Fibroblast of skin of abdomen (primary cell): ENCODE measurements around the gene F8. TPM values are rescaled to one million over a fixed set of nuclear protein-coding genes. Genes with fewer than 3 reads are reported as not detected.

ENCODE experiments used
- DNase-seq: peaks from one replicate; pipeline ENCODE4 v3.0.0-alpha.2; 2013
- polyA plus RNA-seq, 2 experiments: library from polyadenylated mRNA; unstranded; fragments of 120-200 nt; gene quantifications; one replicate each; pipeline ENCODE4 v1.2.1, GENCODE V29; 2013; ENCODE audit not compliant: insufficient read length in 2 of 2

F8 gene
- polyA plus RNA-seq (2013, experiment 1 of 2; ENCODE audit: insufficient read length): 2.1 TPM
- polyA plus RNA-seq (2013, experiment 2 of 2; ENCODE audit: insufficient read length): 2.3 TPM

DNA sequence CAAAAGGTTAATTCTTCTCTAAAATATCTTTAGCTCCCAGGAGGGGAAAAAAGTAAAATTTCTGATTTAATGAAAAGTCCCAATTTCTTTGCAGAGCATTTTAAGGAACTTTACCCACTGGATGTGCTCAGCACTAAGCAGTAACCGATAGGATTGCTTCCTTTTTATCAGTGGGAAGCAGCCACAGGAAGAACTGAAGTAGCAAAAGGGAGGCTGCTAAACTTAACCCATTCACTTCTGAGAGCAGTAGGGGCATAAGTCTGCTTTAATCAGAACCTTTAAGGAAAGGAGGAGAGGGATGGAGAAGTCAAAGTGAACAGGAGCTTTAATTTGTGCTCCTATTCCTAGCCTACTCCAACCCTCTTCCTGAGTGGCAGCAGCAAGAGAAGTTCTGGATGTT is at the start of gene F8:
F8 (minus strand) TSS at position 139 of the 400 bp plus-strand sequence. CDS start 171 bp downstream, outside the sequence.
- DNase-seq: no peak

DNA sequence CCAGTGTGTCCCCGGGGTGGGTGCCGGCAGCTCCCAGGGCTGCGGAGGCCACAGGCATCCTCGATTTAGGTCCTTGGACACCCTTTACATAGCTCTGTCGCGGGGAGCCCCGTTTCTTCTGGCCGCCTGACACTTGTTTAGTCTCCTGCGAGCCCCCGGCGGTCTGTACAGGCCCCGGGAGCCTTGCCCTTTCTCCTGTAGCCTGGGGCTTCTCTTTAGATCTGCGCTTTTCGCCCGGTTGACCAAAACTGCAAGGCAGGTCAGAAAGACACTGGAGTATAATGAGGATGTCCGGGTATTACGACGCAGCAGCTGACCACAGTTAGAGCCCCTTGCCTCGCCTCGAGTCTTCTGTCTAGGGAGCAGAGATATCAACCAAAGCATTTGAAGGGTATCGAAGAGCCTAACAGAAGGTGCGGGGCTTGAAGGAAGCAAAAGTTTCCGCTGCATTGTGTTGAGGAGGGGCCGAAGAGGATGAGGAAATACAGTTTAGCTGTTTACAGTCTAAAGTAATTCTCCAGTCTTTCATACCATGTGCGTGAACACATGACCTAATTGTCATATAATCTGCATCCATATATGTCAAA is 49.3 kb upstream of the F8 start:
- no peak for DNase-seq

DNA sequence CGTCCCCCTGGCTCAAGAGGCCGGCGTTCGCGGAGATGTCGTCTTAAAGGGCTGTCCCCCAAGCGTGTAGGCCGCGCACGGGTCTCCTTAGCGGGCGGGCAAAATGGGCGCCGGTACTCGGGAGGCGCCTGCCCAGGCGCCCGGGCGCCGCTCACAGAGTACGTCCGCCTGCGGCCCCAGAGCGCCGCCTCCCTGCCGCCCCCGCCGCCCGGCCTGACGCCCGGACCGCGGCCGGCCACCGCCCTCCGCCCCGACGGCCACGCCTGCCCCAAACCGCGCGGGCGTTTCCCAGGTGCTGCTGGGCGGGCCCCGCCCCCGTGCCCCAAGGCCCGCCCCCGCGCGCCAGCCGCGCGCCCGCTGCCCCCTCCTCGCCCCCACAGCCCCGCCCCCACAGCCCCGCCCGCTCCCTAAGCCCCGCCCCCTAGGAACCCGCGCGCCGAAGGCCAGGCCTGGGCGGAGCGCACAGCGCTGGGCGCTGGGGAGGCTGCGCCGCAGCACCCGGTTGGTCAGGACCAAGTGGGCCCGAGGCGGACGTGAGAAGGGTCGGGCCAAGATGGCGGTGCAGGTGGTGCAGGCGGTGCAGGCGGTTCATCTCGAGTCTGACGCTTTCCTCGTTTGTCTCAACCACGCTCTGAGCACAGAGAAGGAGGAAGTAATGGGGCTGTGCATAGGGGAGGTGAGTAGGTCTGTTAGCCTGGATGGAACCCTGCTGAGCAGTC is 48.6 kb upstream of the F8 start, which contains the start of the genes BRCC3, CMC4 and MTCP1:
BRCC3 (plus strand) TSS at position 534 of the 719 bp plus-strand sequence; CDS start at position 554, 20 bp downstream.
CMC4 (minus strand) TSS at position 162 of the 719 bp plus-strand sequence. CDS start 7,113 bp downstream, outside the sequence.
MTCP1 (minus strand) TSS at position 162 of the 719 bp plus-strand sequence. CDS start 5,126 bp downstream, outside the sequence.
- peak; percentile 79 for DNase-seq

DNA sequence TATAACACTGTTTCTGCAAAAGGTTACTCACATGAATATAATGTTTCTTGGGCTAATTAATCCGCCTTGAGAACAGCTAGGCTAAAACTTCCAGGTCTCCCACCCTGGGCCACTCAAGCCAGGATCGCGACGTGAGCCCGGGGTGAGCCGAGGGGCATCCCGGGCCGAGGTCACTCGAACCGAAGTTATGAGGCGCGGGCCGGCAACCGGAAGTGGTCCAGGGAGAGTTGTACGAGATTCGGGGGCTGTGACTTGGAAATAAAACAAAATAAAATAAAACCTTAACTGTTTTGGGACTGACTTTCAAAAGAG is 48.1 kb upstream of the F8 start:
- DNase-seq: no peak

DNA sequence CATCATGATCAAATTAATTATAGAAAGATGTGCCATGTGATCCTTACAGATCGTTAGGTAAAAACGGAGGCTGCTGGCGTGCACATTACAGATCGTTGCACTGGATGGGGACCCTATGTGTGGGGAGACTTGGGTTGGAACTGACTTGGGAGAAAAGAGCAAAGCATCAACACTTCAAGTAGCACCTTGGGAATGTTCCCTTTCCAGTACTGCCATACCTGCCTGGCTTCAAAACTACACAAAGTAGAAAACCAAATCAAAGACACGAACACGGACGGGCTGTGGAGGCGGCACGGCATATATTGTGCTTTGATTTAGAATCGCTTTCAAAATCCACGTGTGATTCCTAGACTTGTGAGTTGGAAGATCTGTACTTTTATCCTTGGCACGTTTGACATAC is 47.5 kb upstream of the F8 start:
- DNase-seq: no peak

DNA sequence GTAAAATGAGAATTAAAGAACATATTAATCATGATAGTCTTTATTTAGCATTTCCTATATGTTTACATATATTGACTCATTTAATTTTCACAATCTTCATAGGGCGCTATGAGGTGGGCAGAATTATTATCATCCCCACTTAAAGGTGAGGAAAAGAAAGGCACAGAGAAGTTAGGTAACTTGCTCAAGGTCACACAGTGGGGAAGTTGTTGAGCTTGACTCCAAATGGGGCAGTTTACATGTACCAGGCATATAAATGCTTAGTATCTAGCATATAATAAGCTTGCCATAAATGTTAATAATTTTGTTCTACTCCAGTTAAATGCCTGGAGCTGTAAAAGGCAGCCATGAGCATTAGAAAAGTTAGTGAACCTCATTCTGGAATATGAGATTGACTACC is 46.9 kb upstream of the F8 start:
- DNase-seq: no peak

DNA sequence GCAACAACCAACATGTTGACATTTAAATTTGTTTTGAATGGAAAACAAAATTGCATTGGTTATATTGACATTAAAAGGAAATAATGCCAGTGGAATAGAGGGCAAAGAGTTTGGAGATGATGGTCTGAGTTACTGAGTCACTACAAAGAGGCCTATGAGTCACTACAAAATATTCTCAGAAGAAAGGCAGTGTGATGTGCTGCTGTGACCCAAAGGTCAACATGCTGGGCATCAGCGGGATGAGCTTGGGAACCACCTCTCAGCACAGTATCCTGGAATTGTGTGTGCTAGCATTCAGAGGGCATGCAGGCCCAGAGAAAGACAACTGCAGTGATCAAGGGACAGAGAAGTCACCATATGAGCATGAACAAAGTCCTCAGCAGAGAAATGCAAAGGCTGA is 45.6 kb upstream of the F8 start:
- DNase-seq: peak; percentile 22

DNA sequence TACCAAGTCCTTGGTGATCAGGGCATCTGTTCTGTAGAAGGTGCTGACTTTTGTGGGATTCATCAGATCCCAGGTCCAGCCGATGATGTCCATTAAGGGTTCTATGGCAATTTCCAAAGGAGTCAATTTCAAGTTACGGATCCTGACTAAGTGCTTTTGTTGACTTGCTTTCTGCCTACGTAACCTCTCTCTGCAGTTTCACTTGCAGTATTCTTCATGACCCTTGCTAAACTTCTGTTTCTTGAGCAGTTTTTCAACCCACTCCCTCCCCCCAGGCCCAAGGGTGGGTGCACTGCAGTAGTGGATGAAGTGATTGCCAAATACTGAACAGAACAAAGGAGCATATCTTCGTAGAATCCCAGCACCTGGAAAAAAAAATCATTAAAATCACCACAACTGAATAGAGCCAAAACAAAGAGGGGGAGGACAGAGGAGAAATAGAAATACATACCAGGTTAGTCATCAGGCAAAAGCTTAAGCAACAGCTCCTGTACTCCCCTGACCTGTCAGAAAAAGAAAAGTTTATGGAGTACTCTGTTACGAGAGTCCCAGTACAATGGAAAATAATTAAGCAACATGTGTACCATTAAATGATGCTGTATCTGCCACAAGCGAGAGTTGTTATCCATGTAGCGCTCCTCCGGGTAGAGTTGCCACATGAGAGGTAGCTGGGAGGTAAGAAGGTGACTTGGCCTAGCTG is 42.7 kb upstream of the F8 start:
- DNase-seq: peak; percentile 28

DNA sequence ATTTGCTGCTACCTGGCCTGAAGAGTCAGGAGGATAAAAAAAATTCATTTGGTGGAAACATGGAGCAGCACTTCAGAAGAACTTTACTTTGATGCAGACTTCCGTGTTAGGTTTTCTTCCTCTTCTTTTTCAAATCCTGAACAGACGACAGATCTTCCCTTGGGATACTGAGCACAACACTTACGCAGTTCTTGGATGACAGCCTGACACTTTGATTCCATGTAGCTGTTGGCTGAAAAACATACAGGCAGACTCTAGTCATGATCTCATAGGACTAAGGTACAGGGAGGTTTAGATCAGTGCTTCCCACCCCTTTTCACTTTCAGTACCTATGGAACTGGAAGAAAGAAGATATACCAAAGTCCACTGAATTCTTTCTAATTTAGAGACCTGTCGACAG is 39.2 kb upstream of the F8 start:
- no peak for DNase-seq

DNA sequence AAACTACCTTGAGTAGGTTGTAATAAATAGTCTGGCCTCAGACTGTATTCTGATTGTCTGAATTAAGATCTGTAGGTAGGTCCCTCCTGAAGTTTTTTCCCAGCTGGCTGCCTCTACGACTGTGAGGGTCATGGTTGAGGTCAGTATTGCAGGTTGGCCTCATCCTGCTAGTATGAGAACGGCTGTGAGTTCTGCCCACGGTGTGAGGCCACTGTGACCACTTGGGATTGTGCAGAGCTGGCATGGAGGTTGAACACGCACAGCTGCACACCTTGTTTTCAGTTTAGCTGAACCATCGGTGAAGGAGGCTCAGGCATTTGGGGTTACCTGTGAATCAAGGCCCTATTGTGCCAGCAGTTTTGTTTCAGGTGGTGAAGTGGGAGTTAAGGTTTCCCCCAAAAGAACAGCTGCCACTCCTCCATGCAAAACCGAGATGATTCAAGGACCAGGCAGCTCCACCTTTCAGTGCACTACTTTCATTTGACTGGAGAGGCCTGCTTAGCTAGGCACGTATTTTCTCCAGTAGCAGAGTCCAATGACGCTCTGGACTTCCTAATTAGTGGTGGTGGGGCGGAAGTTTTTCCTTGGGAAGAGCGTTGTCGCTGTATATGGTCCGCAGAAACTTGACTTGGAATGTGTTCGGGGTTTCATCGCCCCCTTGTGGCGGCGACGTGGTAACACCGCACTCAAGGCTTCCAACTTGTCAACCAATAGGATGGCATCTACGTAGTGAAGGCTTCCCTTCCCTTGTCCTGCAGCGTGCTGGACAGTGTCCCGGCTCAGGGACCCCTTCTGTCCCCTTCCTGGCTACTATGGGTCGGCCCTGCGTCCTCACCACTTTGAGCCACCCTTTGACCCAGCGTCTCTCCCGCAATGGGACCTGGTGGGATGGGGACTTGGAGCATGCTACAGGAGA is 34.6 kb upstream of the F8 start:
- DNase-seq: peak; percentile 65

DNA sequence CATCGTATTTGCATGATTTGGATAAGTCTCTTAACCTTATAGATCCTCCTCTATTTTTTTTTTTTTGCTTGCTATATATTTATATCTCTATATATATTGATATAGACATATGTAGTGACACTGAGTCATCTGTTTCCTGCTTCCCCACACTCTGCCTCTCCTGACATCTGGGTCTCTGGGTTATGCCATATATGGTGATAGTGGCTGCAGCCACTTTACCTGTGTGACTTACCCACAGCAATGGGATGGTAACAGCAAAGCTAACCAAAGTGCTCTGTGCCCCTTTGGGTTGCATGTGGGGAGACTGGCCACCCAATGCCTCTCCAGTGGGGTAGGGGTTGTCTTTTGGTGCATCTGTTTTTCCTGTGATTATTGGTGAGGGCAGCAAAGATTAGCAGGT is 33.9 kb upstream of the F8 start:
- no peak for DNase-seq

DNA sequence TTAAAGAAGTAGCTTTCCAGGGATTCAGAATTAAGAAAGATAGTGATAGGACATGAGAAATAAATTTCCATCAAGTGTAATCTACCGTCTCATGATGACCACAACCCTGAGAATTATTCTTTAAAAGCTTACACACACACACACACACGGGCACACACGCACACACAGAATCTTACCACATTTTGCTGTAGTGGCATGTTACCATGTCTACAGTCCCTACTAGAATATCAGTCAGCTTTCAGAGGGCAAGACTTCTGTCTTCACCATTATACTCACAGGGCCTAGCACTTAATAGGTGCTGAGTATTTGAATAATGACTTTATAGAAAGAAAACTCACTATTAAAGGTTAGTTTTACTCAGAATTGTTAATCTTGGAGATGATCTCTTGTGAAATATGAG is 33.0 kb upstream of the F8 start:
- DNase-seq: no peak

DNA sequence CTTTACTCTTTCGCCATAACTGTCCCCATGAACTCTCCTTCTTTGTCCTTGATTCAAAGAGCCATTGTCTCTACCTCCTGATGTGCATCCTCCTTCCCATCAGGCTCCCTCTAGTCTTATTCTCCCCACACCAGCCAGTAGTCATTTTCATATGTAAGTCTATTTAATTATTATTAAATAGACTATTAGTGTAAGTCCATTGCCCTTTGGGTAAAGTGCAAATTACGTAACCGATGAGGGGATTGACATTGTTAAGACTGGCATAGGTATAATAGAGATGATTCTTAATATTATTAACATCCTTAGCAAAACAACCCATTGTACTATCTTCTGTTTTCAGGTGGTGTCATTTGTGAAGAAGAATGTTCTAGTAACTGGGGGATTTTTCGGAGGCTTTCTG is 31.7 kb upstream of the F8 start:
- DNase-seq: no peak

DNA sequence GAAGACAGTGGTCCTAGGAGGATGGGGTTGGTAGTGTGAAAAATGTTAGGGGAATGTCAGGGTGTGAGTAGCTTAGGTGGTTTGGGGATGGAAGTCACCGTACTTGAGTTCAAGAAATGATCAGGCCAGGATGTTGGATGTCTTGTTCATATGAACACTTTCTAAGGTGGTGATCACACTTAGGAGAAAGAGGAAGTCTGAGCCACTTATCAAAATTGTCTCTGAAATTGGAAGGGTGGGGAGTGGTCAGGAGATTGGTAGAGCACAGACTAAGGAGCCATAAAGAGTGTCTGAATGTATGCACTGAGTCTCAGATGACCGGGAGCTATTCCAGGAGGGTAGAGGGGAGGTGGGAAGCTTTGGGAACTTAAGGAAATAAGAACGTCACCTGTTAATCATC is 31.1 kb upstream of the F8 start:
- DNase-seq: no peak

DNA sequence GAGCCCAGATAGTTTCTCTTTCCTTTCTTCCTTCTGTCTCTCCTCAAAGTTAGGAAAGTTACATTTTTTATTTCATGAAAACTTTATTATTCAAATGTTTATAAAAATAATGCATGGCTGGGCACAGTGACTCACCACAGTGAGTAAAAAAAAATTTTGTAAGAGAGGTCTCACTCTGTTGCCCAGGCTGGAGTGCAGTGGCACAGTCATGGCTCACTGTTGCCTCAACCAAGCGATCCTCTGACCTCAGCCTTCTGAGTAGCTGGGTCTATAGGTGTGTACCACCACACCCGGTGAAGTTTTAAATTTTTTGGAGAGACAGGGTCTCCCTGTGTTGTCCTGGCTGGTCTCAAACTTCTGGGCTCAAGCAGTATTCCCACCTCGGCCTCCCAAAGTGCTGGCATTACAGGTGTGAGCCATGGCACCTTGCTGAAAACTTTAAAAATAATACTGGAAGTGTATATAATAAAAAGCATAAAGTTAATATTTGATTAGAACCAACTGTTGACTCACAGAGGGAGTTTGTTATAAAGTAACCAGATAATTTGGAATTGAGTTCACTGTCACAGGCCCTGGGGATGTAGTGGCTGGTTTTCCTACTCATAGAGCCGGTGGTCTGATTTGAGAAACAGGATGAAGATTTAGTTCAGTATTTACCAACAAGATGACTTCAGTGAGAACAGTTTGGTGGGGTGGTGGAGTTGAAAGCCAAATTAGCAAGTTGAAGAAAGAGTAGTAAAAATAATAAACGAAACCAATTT is 30.4 kb upstream of the F8 start:
- no peak for DNase-seq

DNA sequence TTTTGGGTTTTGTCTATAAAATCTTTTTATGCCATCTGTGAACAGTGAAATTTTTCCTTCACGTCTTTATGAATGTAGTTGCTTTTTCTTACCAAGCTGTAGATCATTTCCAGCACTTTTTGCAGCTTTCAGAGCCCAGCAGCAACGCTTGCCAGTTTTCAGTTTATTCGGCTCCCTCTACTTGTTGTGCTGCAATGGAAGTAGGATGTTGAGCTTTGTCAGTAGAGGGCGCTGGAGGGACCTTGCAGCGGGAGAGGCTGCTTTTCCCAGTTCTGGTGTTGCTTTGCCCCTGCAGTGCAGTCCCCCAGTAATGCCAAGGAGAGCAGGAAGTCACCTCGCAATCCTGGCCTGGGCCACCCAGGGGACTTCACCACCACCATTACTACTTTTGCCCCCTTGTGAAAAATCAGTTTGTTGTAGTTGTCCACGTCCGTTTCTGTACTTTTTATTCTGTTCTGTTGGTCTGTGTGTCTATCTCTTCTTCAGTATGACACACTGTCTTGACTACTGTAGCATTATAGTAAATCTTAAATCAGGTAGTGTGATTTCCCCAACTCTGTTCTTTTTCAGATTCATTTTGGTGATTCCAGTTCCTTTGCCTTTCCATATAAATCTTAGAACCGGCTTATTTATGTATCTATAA is 26.6 kb upstream of the F8 start:
- DNase-seq: peak; percentile 39

DNA sequence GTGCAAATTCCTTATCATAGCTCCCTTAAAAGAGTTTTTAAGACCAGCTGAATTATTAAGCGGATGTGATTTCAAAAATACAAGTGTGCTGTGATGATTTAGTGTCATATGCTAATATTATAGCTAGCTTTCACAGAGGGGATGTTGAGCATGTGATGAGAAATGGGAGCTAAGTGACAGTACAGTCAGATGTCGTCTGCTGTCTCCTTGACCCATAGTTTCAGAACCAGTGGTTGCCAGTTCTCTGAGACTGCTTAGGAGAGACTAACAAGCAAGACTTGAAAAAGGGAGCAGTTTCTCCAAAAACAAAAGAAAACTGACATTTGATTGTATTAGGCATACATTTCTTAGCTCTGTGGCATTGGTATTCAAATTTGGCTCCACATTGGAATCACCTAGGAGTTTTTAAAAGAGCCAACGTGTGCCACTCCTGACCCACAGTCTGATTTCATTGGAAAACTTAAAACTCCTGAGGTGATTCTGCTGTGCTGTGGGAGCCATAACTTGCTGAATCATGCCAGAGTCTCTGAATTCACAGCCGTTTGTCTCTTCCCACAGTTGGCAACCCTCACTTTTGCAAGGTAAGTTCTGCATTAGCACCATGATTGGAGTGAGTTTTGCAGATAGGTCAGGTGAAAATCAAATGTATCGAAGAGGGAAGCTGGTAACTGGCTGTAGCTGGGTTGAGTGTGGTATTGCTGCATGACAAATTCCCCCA is 24.4 kb upstream of the F8 start:
- DNase-seq: no peak

DNA sequence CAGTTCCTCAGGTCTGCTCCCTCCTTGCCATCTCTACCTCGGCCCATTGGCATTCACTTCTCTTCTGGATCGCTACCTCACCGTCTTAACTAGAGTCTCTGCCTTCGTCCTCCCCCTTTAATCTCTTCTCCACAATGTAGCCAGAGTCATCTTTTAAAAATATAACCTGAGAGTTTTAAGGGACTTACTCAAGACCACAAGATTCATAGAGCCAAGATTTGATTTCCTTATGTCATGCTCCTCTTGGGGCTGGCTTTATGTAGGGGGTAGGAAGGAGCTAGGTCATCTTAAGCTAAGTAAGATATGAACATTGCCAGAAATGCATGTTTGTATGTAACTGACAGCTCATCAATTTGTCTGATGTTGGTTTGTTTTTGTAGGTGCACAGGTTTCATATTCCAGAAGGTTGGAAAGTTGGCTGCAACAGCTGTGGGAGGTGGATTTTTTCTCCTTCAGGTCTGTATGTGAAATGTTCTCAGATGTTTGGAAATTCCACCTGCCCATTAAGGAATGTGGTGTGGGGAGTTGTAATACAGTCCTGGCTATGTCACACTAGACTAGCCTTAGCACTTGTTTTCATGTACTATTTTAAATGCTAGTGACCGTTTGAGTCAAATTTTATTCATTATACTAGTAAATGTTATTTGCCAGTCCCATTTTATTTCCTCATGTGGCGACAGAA is 23.7 kb upstream of the F8 start:
- no peak for DNase-seq

DNA sequence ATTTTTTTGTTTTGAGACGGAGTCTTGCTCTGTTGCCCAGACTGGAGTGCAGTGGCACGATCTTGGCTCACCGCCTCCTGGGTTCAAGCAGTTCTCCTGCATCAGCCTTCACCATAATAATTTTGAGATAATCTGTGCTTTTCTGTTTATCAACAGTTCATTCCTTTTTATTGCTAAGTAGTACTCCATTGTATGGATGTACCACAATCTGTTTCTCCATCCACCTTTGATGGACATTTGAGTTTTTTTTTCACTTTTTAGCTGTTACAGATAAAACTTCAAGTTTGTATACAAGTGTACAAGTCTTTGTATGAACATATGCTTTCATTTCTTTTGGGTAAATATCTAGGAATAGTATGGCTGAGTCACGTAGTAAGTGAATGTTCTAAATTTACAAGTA is 13.2 kb upstream of the F8 start:
- DNase-seq: no peak

DNA sequence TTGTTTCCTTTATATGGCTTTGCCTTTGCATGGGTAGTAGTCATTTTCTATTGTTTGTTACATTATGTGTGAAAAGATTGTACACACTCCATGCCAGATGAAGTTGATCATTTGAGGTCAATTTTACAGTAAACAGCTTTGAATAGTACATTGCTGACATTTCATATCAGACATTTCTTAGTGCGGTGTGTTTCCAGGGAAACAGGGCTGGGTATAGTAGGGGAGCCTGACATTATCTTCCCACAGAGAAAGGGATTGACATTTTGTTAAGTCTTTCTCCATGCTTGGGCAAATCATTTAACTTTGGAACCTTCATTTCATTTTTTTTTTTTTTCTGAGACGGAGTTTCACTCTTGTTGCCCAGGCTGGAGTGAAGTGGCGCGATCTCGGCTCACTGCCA is 9.1 kb upstream of the F8 start:
- no peak for DNase-seq
